Liver (tissue), 9 donors: ENCODE data around the gene NFATC1. TPM values are rescaled to one million over a fixed set of nuclear protein-coding genes. Genes with fewer than 3 reads are reported as not detected.

Source experiments
- DNase-seq: peaks from one replicate; pipeline ENCODE4 v3.0.0-alpha.2; 2017; ENCODE audit warnings: low spot score
- H3K27ac ChIP-seq, 2 donors: one replicate each; pipeline ENCODE4 v1.7.0; 2013; ENCODE audit warnings: inconsistent platforms in 2 of 2, low read length in 2 of 2, control low read depth in 1 of 2, low read depth in 1 of 2, mild to moderate bottlenecking in 1 of 2
- H3K27me3 ChIP-seq, 4 donors: one replicate each; pipeline versions ENCODE4 v1.6.1 to v1.7.0; 2013; ENCODE audit warnings: low read length in 3 of 4, inconsistent platforms in 1 of 4, mild to moderate bottlenecking in 1 of 4, moderate library complexity in 1 of 4; ENCODE audit not compliant: control insufficient read depth in 4 of 4, insufficient read depth in 4 of 4
- H3K36me3 ChIP-seq, 4 donors: one replicate each; pipeline versions ENCODE4 v1.6.1 to v1.7.0; 2013; ENCODE audit warnings: low read length in 3 of 4, mild to moderate bottlenecking in 3 of 4, low read depth in 1 of 4, moderate library complexity in 1 of 4; ENCODE audit not compliant: control insufficient read depth in 4 of 4, insufficient read depth in 3 of 4
- H3K4me1 ChIP-seq, 4 donors: one replicate each; pipeline versions ENCODE4 v1.6.1 to v1.7.0; 2013; ENCODE audit warnings: low read length in 3 of 4, mild to moderate bottlenecking in 3 of 4, moderate library complexity in 1 of 4; ENCODE audit not compliant: control insufficient read depth in 4 of 4, insufficient read depth in 4 of 4
- H3K4me3 ChIP-seq, 3 donors: one replicate each; pipeline versions ENCODE4 v1.6.1 to v1.7.0; 2013; ENCODE audit warnings: low read length in 3 of 3, control low read depth in 1 of 3, low read depth in 1 of 3, mild to moderate bottlenecking in 1 of 3
- H3K9ac ChIP-seq, 2 donors: one replicate each; pipeline ENCODE4 v1.7.0; 2013; ENCODE audit warnings: low read length in 2 of 2, mild to moderate bottlenecking in 2 of 2, moderate library complexity in 2 of 2, control low read depth in 1 of 2, low read depth in 1 of 2
- H3K9me3 ChIP-seq, 4 donors: one replicate each; pipeline versions ENCODE4 v1.6.1 to v1.7.0; 2013; ENCODE audit warnings: low read length in 3 of 4; ENCODE audit not compliant: control insufficient read depth in 4 of 4
- EGR1 ChIP-seq, 2 donors: IDR thresholded peaks; 2 replicates each; pipeline ENCODE4 v1.6.1; 2016 to 2018; ENCODE audit warnings: antibody characterized with exemption in 2 of 2, low read depth in 2 of 2
- FOXA1 ChIP-seq: IDR thresholded peaks from 2 replicates; pipeline ENCODE4 v1.6.1; 2016; ENCODE audit warnings: antibody characterized with exemption
- FOXA2 ChIP-seq: IDR thresholded peaks from 2 replicates; pipeline ENCODE4 v1.6.1; 2016; ENCODE audit warnings: antibody characterized with exemption
- GABPA ChIP-seq, 2 donors: IDR thresholded peaks in 1 of 2; conservative IDR thresholded peaks in 1 of 2; 2 replicates each; pipeline ENCODE4 v1.6.1; 2016; ENCODE audit warnings: antibody characterized with exemption in 2 of 2, mild to moderate bottlenecking in 1 of 2, moderate library complexity in 1 of 2
- HNF4A ChIP-seq, 2 donors: conservative IDR thresholded peaks; 2 replicates each; pipeline ENCODE4 v1.6.1; 2016; ENCODE audit warnings: antibody characterized with exemption in 2 of 2, mild to moderate bottlenecking in 2 of 2
- HNF4G ChIP-seq: IDR thresholded peaks from 2 replicates; pipeline ENCODE4 v1.6.1; 2016; ENCODE audit warnings: antibody characterized with exemption
- JUND ChIP-seq, 2 donors: IDR thresholded peaks; 2 replicates each; pipeline ENCODE4 v1.6.1; 2016; ENCODE audit warnings: antibody characterized with exemption in 2 of 2
- RAD21 ChIP-seq, 2 donors: IDR thresholded peaks; 2 replicates each; pipeline ENCODE4 v1.6.1; 2016; ENCODE audit warnings: antibody characterized with exemption in 2 of 2, mild to moderate bottlenecking in 2 of 2
- RXRA ChIP-seq, 2 donors: IDR thresholded peaks; 2 replicates each; pipeline ENCODE4 v1.6.1; 2017 to 2018; ENCODE audit warnings: antibody characterized with exemption in 2 of 2, mild to moderate bottlenecking in 1 of 2
- SP1 ChIP-seq: IDR thresholded peaks from 2 replicates; pipeline ENCODE4 v1.6.1; 2018; ENCODE audit warnings: antibody characterized with exemption, mild to moderate bottlenecking
- TAF1 ChIP-seq: conservative IDR thresholded peaks from 2 replicates; pipeline ENCODE4 v1.6.1; 2016; ENCODE audit warnings: antibody characterized with exemption, mild to moderate bottlenecking
- YY1 ChIP-seq: IDR thresholded peaks from 2 replicates; pipeline ENCODE4 v1.6.1; 2016; ENCODE audit warnings: antibody characterized with exemption, mild to moderate bottlenecking
- WGBS: extraction: QIAGEN DNeasy Blood & Tissue Kit; methylation state at CpG from one replicate; pipeline ENCODE4 v1.1.7; 2013; 5-methylcytosine and 5-hydroxymethylcytosine counted together
- polyA plus RNA-seq, 2 donors: library from polyadenylated mRNA; stranded (reverse) in 1 of 2; unstranded in 1 of 2; fragments of 200-250 nt in 1 of 2; fragments of >200 nt in 1 of 2; fragmentation: Nextera tagmentation in 1 of 2; extraction: Ambion mirVana in 1 of 2; gene quantifications; one replicate each; pipeline versions ENCODE4 v1.2.1 to v1.2.3, GENCODE V29; 2013 to 2015
- total RNA-seq, 2 donors: library from RNA; depleted of rRNA; stranded (reverse); fragments of >200 nt; gene quantifications; one replicate each; pipeline ENCODE4 v1.2.3, GENCODE V29; 2014
- TF ChIP-seq, protein P1 (sequence below): IDR thresholded peaks from 2 replicates; pipeline ENCODE4 v1.6.1; 2016; ENCODE audit warnings: antibody characterized with exemption
- TF ChIP-seq, protein P2 (sequence below): IDR thresholded peaks from 2 replicates; pipeline ENCODE4 v1.6.1; 2016; ENCODE audit warnings: antibody characterized with exemption
- TF ChIP-seq, protein P3 (sequence below): IDR thresholded peaks from 2 replicates; pipeline ENCODE4 v1.6.1; 2016; ENCODE audit warnings: antibody characterized with exemption
- donor health status: healthy.
- donor health status: healthy.
- donor health status: healthy.
- donor health status: healthy.
- donor health status: healthy.

The NFATC1 gene
- total and polyA plus RNA-seq, 4 donors: 0.57 to 2.2 (median 1.3) TPM

DNA sequence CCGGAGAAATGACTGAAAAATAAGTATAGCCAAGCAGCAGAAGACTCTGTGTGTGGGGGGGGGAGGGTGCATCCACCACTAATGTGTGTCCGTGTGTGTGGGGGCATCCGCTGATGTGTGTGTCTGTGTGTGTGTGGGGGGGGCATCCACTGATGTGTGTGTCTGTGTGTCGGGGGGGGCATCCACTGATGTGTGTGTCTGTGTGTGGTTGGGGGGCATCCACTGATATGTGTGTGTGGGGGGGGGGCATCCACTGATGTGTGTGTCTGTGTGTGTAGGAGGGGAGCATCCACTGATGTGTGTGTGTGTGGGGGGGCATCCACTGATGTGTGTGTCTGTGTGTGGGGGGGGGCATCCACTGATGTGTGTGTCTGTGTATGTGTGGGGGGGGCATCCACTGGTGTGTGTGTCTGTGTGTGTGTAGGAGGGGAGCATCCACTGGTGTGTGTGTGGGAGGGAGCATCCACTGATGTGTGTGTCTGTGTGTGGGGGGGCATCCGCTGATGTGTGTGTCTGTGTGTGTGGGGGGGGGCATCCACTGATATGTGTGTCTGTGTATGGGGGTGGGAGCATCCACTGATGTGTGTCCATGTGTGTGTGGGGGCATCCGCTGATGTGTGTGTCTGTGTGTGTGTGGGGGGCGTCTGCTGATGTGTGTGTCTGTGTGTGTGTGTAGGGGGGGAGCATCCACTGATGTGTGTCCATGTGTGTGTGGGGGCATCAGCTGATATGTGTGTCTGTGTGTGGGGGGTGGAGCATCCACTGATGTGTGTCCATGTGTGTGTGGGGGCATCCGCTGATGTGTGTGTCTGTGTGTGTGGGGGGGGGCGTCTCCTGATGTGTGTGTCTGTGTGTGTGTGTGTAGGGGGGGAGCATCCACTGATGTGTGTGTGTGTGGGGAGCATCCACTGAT lies 125.0 kb downstream of the NFATC1 start:
- no peak overlapping the region for H3K9ac ChIP-seq
- no peak for TF ChIP-seq FOXA2
- TF ChIP-seq, protein P1, sequence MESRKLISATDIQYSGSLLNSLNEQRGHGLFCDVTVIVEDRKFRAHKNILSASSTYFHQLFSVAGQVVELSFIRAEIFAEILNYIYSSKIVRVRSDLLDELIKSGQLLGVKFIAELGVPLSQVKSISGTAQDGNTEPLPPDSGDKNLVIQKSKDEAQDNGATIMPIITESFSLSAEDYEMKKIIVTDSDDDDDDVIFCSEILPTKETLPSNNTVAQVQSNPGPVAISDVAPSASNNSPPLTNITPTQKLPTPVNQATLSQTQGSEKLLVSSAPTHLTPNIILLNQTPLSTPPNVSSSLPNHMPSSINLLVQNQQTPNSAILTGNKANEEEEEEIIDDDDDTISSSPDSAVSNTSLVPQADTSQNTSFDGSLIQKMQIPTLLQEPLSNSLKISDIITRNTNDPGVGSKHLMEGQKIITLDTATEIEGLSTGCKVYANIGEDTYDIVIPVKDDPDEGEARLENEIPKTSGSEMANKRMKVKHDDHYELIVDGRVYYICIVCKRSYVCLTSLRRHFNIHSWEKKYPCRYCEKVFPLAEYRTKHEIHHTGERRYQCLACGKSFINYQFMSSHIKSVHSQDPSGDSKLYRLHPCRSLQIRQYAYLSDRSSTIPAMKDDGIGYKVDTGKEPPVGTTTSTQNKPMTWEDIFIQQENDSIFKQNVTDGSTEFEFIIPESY: no peak
- TF ChIP-seq FOXA1: no peak
- TF ChIP-seq, protein P2, sequence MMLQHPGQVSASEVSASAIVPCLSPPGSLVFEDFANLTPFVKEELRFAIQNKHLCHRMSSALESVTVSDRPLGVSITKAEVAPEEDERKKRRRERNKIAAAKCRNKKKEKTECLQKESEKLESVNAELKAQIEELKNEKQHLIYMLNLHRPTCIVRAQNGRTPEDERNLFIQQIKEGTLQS: no peak
- TF ChIP-seq, protein P3, sequence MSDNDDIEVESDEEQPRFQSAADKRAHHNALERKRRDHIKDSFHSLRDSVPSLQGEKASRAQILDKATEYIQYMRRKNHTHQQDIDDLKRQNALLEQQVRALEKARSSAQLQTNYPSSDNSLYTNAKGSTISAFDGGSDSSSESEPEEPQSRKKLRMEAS: no peak
- H3K9me3 ChIP-seq: no peaks in the 10 kb centered on the region
- H3K27me3 ChIP-seq: no peaks in the 10 kb centered on the region
- no peak overlapping the region for H3K27ac ChIP-seq
- no peak for DNase-seq
- WGBS: 77% methylated on average over 9 of the region's 9 CpGs
- no peak overlapping the region for H3K4me3 ChIP-seq
- H3K36me3 ChIP-seq: no peaks in the 10 kb centered on the region
- peaks cover 0 to 3% (median 0%) of the 10 kb centered on the region in 4 donors for H3K4me1 ChIP-seq

DNA sequence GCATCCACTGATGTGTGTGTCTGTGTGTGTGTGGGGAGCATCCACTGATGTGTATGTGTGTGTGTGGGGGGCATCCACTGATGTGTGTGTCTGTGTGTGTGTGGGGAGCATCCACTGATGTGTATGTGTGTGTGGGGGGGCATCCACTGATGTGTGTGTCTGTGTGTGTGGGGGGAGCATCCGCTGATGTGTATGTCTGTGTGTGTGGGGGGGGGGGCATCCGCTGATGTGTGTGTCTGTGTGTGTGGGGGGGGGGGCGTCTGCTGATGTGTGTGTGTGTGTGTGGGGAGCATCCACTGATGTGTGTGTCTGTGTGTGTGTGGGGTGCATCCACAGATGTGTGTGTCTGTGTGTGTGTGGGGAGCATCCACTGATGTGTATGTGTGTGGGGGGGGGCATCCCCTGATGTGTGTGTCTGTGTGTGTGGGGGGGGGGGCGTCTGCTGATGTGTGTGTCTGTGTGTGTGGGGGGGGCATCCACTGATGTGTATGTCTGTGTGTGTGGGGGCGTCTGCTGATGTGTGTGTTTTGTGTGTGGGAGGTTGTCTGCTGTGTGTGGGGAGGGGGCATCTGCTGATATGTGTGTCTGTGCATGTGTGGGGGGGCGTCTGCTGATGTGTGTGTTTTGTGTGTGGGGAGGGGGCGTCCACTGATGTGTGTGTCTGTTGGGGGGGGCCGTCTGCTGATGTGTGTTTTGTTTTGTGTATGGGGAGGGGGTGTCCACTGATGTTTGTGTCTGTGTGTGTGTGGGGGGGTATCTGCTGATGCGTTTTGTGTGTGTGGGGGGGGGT lies 125.9 kb downstream of the NFATC1 start:
- DNase-seq: no peak
- H3K9ac ChIP-seq: no peak overlapping the region
- H3K4me3 ChIP-seq: no peak overlapping the region
- TF ChIP-seq HNF4G (no peak), FOXA2 (no peak), JUND (IDR thresholded peaks at IDR 0.05) (no peak), HNF4A (conservative IDR thresholded peaks at IDR 0.05) (no peak), GABPA (IDR thresholded peaks at IDR 0.05 in 1 of 2, conservative IDR thresholded peaks at IDR 0.05 in 1 of 2) (no peak), YY1 (no peak), SP1 (no peak), TAF1 (no peak), EGR1 (IDR thresholded peaks at IDR 0.05; ENCODE audit: low read depth in 2 of 2) (no peak), RAD21 (IDR thresholded peaks at IDR 0.05) (no peak), RXRA (IDR thresholded peaks at IDR 0.05) (no peak)
- TF ChIP-seq, protein P1: no peak
- TF ChIP-seq, protein P3: no peak
- H3K9me3 ChIP-seq: no peaks in the 10 kb centered on the region
- 71% methylated on average over 9 of the region's 9 CpGs for WGBS
- H3K36me3 ChIP-seq: no peaks in the 10 kb centered on the region
- H3K27ac ChIP-seq: no peak overlapping the region
- H3K27me3 ChIP-seq: no peaks in the 10 kb centered on the region
- peaks cover 0 to 3% (median 0%) of the 10 kb centered on the region in 4 donors for H3K4me1 ChIP-seq
